GOT3 (cell line): ENCODE measurements around the gene FNDC5.
"Not testable (repeated sequence)": the region's sequence is repeated elsewhere in the genome, so short reads cannot be mapped to it uniquely, and the experiment has no call there.

Experiments used
- DNase-seq: peaks from one replicate; lab custom pipeline; 2025; ENCODE audit warnings: mixed read lengths; lab: John Stamatoyannopoulos, UW

Gene FNDC5

GRCh38 chr1:32870615-32871363, at the start of gene FNDC5:
Gene FNDC5, minus strand, starts transcription at chr1:32870912.
- no peak for DNase-seq

DNA sequence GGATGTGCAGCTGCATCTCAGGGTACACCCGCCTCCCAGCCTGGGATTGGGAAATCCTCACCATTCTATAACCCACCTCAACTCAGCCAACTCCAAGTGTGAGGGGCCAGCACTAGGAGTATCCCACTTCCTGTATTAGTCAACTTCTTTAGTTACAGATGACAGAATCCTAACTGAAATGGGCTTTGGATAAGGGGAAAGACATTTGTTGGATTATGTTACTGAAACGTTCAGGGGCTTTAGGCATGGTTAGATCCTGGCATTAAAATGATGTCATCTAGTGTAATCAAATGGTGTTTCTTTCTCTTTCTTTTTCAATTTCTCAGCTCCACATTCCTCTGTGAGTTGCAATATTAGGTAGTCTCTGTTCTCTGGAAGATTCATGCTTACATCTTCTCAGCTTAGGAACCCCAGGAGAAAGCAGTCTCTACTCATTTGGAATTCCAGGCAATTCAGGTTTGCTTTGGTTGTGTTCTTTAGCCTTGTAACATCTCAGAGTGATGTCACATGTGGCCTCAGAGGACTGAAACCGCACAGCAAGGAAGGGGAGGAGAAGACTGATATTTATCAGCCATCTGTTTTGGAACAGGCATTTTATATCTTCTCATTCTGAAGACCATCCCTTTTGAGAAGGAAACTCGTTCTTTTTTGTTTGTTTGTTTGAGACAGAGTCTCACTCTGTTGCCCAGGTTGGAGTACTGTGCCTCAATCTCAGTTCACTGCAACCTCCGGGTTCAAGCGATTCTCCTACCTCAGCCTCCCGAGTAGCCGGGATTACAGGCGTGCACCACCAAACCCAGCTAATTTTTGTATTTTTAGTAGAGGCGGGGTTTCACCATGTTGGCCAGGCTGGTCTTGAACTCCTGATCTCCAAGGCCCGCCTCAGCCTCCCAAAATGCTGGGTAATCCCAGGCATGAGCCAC, 49.4 kb upstream of the FNDC5 start:
- DNase-seq, result no peak

- DNase-seq, result no peak
Observed at GRCh38 chr1:32918179-32918578, 47.5 kb upstream of the FNDC5 start.

DNA sequence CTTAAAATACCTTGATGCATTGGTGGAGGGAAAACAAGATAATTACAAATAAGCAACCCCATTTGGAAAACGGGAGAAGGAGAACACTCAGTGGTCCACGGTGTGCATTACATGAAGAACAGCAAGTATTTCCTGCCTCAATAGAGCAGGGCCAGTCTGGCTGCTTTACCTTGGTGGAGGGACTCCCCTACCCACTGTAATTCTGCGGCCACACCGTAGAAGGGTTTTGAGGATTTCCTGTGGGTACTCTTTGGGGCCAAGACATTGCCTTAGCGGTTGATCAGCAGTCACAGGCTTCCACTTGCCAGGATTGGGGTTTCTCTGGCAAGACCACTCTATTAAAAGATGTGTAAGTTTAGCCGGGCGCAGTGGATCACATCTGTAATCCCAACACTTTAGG, 46.8 kb upstream of the FNDC5 start:
- no peak for DNase-seq

- no peak for DNase-seq
Observed at GRCh38 chr1:32915766-32916706, 45.3 kb upstream of the FNDC5 start.

GRCh38 chr1:32910319-32910718, 39.6 kb upstream of the FNDC5 start:
- DNase-seq, result no peak

DNA sequence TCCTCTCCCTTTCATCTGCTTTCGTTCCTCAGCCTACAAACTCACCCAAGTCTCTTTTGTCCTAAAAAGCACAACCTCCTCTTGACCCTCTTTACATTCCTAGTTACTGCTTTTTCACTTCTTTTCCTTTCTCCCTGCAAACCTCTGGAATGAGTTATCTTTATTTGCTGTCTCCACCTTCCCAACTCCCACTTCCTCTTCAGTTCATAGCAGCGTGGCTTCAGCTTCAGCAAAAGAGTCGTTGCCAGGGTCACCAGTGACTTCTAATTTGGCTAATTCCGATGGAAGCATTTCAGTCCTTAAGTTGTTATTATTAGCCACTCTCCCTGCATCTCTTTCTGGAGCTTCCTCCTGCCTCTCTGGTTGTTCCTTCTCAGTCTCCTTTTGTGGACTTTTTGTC, 36.7 kb upstream of the FNDC5 start:
- no peak for DNase-seq

GRCh38 chr1:32906654-32907053, 35.9 kb upstream of the FNDC5 start:
- DNase-seq, result no peak

GRCh38 chr1:32905588-32905987, 34.9 kb upstream of the FNDC5 start:
- not testable (repeated sequence) for DNase-seq

DNA sequence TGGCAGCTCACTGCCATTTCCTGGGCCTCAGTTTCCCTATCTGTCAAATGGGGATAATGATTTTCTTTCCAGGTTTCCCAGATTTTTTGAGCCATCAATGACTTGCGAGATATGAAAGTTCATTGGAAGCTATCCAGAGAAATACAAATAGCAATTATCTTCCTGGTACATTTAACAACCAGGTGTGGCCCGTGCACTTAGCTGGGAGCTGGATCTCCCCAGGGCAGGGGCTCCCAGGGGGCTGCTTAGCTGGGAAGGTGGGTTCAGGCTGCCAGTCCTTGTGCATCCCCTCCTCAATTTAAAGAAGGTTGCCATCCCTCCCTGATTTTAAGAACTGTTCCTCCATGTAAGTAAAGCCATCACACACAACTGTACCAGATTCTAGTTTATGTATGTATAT, 34.1 kb upstream of the FNDC5 start:
- no peak for DNase-seq

GRCh38 chr1:32903991-32904785, 33.5 kb upstream of the FNDC5 start:
- no peak for DNase-seq

GRCh38 chr1:32902535-32902920, 31.8 kb upstream of the FNDC5 start:
- DNase-seq, result no peak

- DNase-seq, result no peak
Observed at GRCh38 chr1:32901823-32902534, 31.3 kb upstream of the FNDC5 start.

DNA sequence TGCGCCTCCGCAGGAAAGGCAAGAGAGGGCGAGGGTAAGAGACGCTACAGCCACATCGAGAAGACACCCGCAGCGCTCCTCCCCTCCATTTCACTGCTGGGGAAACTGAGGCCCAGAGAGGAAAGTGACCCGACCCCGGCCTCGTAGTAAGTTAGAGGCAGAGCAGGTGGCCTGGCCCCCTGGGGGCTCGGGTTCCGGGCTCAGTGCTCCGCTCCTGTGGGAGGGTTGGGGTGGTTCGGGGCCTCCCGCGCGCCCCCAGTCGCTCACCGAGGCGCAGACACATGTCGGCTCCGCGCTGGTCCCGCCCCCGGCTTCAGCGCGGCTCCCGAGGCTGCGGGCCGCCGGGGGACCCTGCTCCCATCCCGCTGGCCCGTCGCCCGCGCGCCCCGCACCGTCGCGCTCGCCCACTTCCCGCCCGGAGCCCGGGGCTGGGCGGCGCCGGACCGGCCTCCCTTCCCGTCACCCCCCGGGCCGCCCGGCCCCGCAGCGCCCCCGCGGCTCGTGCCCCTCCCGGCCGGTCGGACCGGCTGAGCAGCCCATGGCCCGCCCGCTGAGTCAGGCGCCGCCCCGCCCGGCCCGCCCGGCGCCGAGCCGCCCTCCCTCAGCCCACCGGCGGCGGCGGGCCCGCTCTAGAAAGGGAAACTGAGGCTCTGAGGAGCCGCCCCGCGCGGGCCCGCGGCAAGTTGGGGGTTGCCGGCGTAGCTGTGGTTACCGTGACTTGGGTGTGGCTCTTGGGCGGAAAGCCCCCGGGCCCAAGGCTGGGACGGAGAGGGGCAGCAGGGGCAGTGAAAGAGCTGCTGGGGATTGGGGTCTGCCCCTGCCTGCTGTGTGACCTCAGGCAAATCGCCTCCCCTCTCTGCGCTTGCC, 30.5 kb upstream of the FNDC5 start, which contains the start of gene TMEM54:
TMEM54 (minus strand) TSS at position 434 of the 867 bp plus-strand sequence; CDS start at position 283, 151 bp downstream.
- no peak for DNase-seq

DNA sequence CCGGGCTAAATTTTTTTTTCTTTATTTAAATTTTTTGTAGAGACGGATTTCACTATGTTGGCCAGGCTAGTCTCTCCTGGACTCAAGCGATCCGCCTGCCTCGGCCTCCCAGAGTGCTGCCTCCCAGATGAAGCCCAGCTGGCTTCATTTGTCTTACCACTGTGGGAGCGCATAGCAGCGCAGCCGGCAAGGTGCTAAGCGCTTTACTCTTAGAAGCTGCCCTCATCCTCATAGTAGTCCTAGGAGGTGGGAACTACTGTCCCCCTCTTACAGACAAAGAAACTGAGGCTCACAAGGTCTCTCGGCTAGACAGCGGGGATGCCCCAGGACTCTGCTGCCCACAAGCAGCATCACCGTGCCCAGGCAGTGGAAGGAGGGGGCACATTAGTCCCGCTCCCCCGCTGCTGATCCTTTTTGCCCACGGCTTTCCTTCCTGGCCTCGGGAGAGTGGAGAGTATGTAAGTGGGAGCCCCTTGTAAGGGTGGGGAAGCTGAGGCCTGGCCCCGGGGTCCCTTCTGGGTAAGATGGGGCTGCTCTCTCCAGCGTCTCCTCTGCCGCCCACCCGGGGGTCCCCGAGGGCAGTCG, 29.8 kb upstream of the FNDC5 start:
- DNase-seq, result no peak

DNA sequence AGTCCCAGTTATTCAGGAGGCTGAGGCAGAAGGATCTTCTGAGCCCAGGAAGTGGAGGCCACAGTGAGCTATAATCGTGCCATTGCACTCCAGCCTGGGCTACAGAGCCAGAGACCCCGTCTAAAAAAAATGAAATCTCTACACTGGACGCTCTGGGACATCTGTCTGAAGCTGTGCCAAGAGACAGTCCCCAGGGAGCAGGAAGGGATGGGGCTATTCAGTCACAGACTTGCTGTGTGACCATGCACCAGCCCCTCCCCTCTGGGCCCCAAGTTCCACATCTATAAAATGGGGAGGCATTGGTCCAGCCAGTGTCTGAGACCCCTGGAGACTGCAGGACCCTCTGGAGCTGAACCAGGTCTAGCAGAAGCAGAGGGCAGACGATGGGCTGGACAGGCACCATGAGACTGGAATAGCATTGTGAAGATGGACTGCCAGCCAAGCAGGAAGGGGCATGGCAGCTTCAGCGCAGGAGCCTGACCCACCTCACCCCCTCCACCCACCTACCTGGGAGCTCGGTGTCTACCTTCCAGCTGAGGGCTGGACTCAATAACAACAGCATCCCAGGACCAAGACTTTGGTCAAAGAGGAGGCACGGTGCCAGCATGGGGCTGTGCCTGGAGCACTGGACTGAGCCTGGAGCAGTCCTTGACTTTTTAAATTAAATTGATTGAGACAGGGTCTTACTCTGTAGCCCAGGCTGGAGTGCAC, 29.0 kb upstream of the FNDC5 start:
- no peak for DNase-seq

DNA sequence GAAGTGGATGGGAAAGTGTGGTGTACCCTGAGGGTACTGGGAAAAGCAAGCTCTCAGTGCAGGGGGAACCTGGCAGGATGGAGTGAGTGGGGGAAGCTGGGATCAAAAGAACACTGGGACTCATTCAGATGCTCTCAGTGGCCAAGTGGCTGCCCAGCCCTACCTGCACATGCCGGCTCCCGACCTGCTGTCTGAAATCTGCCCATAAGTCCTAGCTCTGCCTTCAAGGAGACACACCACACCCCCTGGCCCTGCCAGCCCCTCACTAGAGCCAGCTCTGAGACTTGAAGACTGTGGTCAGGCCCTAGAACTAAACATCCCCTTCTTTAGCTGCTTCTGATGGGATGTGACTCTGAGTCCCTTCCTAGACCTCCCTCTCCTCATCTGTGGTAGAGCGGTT, 28.2 kb upstream of the FNDC5 start:
- DNase-seq, result no peak

DNA sequence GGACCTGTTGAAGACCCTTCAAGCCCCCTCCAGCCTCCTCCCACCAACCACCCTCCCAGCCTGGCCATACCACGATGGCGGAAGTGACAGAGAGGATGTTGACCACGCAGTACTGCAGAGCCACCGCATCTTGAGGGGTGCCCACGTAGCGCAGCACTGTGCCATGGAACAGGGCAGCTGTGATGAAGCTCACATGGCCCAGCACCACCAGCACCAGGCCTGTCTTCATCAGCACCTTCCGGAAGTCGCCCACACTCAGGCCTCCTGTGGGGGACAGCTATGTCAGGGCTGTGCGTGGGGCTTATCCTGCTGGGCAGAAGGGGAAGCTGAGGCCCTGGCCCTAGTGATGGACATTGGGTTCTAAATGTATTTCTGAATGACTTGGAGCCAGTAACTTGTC, 27.3 kb upstream of the FNDC5 start:
- DNase-seq, result no peak
